RCC 7860 (cell line): ENCODE data around the gene SCFD2.

Experiments used
- DNase-seq: peaks from one replicate; pipeline ENCODE4 v3.0.0-alpha.2; 2015; ENCODE audit warnings: low spot score
- FAIRE-seq: peaks from 2 replicates; lab custom pipeline; 2012; peaks lifted over from hg19 to GRCh38; lab: Jason Lieb, UNC

The SCFD2 gene

GRCh38 chr4:52968691-52969090 lies 397.2 kb downstream of the SCFD2 start:
- FAIRE-seq (no peak), DNase-seq (no peak)

- FAIRE-seq: no peak
- DNase-seq: no peak
Observed at GRCh38 chr4:52968241-52968640, 397.6 kb downstream of the SCFD2 start.

GRCh38 chr4:52966781-52967180 lies 399.1 kb downstream of the SCFD2 start:
- no peak for DNase-seq
- FAIRE-seq: no peak

DNA sequence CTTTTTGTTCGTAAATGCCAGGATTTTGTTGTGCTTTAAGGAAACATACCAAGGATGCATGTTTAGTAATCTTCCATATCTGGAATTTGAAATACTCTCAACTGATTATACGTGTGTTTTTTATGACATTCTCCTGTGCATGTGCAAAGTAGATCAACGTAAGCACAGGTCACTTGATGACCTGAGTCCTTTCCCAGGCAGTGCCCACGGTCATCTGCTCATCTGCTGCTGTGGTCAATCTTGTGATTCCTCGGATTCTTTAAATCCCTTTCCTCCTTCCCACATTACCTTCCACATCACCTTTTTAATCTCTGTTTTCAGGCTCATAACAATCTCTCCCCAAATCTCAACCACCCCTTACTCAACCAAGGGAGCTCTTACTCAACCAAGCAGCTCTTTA lies 399.7 kb downstream of the SCFD2 start:
- no peak for DNase-seq
- FAIRE-seq: no peak

- FAIRE-seq (no peak), DNase-seq (no peak)
Observed at GRCh38 chr4:52964561-52965101, 401.2 kb downstream of the SCFD2 start.

GRCh38 chr4:52964011-52964410 lies 401.9 kb downstream of the SCFD2 start:
- FAIRE-seq: no peak
- DNase-seq: no peak

DNA sequence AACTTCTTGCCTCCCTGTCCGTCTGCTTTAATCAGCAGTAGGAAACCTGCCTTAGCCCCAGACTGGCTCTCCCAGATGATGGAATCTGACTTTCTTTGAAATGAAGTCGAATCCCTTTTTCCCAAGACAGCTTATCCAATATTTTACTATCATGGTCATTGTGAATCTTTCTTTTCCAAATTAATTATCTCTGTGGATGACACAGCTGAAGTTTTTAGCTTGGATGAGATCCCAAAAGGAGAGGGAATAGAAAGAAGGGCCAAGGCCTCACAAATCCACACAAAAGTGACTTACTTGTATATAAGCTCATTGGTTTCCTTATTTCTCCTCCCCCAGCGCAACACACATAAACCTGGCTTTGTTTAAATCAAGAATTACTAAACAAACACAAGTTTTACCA lies 403.1 kb downstream of the SCFD2 start:
- DNase-seq: no peak
- FAIRE-seq: no peak

GRCh38 chr4:52961666-52962412 lies 404.0 kb downstream of the SCFD2 start:
- FAIRE-seq: no peak

DNA sequence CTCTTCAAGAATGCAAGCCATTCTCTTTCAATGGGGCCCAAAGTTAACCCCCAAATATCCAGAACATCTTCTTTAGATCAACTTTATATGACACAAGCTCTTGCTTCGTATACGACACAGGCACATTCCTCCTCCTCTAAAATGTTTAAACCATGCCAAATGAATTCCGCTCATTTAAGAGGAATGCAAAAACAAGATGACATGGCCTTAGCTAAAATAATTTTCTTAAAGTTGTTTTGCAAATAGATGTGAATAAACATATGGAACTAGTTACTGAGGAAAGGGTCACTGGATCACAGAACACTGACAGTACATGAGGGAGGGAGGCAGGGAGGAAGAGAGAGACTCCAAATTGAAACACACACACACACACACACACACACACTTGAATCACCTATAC lies 406.3 kb downstream of the SCFD2 start:
- no peak for FAIRE-seq
- no peak for DNase-seq

More at GRCh38 chr4:52961666-52962412, 404.0 kb downstream of the SCFD2 start:
- DNase-seq: no peak

GRCh38 chr4:52957835-52958631 lies 407.8 kb downstream of the SCFD2 start:
- no peak for FAIRE-seq
- no peak for DNase-seq

- DNase-seq (no peak), FAIRE-seq (no peak)
Observed at GRCh38 chr4:52957220-52957686, 408.6 kb downstream of the SCFD2 start.

DNA sequence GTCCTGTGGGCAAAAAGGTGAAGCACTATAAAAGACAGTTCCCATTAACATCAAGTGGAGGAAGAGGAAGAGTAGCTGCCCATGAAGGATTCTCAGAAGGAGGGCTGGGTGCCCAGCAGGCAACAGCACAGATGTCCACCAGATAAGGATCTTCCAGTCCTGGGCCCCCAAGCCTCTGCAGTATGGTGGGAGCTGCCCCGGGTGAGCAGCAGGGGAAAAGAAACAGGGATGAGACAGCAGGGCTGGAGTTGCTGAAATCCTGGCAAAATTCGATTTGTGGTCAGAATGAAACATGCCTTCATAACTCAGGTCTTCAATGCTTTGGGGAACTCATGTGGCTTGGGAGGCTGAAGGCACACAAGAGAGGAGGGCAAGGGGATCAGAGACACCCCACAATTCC lies 409.2 kb downstream of the SCFD2 start:
- DNase-seq (no peak), FAIRE-seq (no peak)

DNA sequence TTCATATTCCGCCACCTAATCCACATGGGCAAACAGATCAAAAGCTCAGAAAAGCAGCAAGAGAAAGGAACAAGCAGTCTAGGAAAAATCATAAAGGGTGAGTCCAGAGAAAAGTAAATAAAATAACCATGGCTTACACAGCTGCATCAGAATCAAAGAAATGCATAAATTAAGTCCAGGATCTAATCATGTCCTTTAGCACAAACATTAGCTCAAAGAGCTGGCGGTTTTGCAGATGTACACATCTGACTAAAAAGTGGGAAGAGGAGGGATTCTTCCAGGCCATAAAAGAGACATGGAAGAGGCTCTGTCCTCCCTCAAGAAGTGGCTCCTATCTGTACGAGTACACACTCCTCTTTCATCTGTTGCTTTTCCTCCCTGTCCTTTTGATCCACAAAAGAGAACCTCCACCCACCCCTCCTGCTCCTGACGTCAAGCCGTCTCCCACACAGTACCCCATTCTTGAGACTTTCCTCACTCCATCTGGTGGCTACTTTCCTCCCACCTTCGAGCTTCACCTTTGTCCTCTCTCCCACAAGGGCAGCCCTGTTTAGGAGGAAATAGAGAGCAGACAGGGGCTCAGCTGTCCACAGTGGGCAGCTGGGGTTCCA lies 411.2 kb downstream of the SCFD2 start:
- no peak for FAIRE-seq

DNA sequence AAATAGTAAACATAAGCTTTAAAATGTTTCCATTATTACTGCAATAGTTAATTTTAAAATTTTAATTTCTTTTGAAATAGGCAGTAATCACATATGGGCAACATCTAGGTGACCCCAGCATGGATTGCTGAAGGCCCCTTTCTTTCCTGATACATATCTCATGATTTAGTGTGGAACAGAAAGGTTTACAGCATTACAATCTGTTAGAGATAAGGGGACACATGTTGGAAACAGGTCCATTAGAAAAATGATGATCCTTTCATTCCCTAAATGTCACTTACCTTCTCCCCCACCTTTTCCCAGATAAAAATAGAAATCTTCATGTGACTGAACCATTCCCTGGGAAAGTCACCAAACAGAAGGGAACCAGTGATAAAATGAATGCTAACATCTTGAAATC lies 413.3 kb downstream of the SCFD2 start:
- FAIRE-seq (no peak), DNase-seq (no peak)

More for the DNA sequence above, 411.2 kb downstream of the SCFD2 start:
- no peak for DNase-seq

DNA sequence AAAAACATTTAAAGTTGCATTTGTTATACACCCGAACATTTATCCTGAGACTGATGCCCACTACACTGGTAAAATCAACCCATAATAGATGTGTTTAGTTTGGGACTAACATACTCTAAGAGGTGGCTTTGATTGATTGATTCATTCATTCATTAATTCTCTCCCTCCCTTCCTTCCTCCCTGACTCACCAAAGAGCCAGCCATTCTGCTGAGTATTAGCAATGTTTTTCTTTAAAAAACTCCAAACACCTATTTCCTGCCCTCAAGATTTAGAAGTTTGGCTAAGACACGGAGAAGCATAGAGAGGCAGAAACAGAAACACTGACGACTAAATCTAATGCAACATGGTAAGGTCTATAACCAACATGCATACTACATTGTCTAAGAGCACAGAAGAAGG lies 414.8 kb downstream of the SCFD2 start:
- no peak for DNase-seq
- no peak for FAIRE-seq

- no peak for FAIRE-seq
- no peak for DNase-seq
Observed at GRCh38 chr4:52950226-52950625, 415.6 kb downstream of the SCFD2 start.

- no peak for FAIRE-seq
- no peak for DNase-seq
Observed at GRCh38 chr4:52949336-52949735, 416.5 kb downstream of the SCFD2 start.

DNA sequence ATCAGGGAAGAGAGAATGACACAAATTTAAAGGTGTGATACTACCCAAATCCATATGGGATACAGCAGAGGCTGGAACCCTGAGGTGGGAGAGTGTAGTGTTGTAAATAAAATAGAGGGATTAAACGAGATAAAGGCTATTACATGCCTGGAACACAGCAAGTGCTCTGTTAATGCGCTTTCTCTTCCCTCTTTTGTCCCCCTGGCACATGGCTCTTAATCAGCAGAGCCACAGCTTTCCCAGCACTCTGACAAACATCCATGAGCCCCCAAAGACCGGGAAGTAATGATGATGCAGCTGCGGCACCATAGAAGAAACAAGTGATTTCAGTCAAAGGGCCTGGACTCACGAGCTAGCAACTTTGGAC lies 417.8 kb downstream of the SCFD2 start:
- no peak for FAIRE-seq
- no peak for DNase-seq

GRCh38 chr4:52947401-52948056 lies 418.3 kb downstream of the SCFD2 start:
- FAIRE-seq (no peak), DNase-seq (no peak)

- no peak for FAIRE-seq
- DNase-seq: no peak
Observed at GRCh38 chr4:52946855-52947254, 419.0 kb downstream of the SCFD2 start.

GRCh38 chr4:52945982-52946381 lies 419.9 kb downstream of the SCFD2 start:
- DNase-seq: no peak
- FAIRE-seq: no peak
